Amygdala (tissue), 56 donors: ENCODE measurements around the gene AKT2.

ENCODE experiments used
- DNase-seq, 56 donors: peaks; one replicate each; lab custom pipeline; 2025; lab: John Stamatoyannopoulos, UW

Gene AKT2

DNA sequence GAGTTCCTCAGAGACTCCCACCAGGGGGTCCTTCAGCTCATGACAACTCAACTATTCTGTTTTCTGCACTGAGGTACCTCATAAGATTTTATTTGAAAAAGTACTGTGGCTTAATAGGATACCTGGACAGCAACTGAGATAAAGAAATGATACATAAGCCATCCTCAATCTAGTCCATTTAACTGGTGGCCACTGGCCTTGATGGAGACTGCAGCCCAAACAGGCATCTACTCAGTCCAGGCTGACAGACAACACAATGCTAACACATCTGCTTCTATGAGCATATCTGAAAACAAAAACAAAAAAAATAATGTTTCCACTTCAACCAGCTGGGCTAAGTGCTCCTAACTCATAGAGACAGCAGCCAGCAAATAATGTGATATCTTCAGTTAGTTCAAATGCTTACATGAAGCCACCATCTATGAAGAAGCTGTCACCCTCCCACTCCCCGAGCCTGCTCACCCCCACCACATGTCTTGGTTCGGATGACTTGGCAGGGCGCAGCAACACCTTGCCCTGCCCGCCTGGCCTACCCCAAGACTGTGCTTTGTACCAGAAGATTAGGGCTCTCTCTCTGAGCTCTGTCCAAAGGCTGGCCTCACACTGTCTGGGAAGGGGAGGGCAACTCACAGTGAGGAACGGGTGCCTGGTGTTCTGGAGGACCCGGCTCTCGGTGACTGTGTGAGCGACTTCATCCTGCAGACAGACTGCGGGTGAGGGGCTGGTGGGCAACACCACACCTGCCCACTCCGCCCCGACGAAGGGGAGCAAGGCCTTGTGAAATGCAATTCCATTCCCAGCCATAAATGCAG is 45.5 kb downstream of the AKT2 start:
- DNase-seq, result no peak

DNA sequence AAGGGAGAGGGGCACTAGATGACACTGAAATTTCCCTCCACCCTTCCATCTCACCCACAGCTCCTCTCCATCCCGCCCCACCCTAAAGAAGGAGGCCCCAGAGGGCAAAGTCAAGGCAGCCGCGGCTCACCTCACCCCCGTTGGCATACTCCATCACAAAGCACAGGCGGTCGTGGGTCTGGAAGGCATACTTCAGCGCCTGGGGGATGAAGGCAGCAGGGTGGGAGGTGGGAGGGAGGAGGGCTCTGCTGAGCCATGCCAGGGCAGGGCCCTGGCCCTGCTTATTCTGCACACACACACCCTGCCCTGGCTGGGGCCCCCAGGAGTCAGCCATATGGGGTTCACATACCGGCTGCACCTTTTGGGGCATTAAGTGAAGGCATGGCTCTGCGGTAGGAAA is 46.4 kb downstream of the AKT2 start:
- DNase-seq, result no peak

DNA sequence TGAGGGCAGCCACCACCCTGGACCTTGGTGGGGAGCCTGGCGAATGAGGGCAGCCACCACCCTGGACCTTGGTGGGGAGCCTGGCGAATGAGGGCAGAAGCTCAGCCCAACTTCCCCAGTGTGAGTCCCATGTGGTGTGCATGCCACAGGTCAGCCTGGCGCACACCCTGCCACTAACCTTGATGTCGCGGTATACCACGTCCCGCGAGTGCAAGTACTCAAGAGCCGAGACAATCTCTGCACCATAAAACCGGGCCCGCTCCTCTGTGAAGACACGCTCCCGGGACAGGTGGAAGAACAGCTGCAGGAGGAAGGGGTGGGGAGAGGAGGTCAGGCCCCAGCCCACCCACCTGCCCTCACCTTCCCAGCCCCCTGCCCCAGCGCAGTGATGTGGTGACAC is 47.4 kb downstream of the AKT2 start:
- no peak for DNase-seq

DNA sequence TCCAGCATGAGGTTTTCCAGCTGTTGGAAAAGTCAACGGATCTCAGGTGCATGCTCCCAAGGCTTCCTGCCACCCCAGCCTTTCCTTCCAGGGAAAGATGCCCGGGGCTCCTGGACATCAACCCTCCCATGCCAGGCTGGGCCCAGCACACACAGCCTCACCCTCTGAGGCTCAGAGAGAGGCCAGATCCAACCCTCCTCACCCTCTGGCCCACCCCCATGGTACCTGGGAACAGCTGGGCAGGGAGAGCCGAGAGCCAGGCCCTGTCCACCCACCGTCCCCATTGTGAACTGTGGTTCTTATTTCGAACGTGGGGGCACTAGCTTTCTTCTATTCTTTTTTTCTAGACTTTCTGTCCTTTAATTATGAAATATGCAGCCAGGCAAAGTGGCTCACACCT is 48.8 kb downstream of the AKT2 start:
- DNase-seq, result no peak

DNA sequence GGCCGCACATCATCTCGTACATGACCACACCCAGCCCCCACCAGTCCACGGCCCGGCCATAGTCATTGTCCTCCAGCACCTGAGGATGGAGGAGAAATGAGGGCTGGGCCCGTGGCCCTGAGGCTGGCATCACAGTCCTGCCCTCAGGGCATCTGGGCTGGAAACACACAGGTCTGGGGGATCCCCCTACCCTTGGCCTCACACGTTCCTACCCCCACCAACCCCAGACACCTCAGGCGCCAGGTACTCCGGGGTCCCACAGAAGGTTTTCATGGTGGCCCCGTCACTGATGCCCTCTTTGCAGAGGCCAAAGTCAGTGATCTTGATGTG is 49.2 kb downstream of the AKT2 start:
- no peak for DNase-seq

DNA sequence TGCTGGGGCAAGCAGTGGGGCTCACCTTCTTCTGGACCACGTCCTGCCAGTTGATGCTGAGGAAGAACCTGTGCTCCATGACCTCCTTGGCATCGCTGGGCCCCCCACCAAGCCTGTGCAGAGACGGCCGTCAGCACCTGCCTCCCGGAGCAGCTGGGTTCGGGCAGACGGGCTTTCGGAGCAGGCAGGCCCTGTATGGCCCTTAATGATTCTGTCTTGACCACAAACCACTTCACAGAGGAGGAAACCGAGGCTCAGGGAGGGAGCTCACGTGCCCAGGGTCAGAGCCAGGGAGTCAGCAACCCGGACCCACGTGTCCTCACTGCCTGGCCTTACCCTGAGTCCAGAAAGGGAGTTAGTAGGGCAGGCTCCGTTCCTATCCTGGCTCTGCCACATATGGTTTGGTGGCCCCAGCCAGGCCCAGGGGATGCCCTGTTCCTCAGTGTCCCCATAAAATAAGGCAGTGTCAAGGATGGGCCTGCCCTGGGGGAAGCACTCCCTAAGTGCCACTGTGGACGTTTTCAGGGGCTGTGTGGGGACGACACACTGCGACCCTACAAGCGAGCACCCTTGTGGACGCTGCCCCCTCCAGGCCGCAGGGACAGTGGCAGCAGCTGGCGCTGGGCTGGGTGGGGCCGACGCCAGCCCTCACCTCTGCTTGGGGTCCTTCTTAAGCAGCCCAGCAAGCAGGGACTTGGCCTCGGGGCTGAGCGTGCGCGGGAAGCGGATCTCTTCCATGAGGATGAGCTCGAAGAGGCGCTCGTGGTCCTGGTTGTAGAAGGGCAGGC is 49.7 kb downstream of the AKT2 start:
- no peak for DNase-seq

DNA sequence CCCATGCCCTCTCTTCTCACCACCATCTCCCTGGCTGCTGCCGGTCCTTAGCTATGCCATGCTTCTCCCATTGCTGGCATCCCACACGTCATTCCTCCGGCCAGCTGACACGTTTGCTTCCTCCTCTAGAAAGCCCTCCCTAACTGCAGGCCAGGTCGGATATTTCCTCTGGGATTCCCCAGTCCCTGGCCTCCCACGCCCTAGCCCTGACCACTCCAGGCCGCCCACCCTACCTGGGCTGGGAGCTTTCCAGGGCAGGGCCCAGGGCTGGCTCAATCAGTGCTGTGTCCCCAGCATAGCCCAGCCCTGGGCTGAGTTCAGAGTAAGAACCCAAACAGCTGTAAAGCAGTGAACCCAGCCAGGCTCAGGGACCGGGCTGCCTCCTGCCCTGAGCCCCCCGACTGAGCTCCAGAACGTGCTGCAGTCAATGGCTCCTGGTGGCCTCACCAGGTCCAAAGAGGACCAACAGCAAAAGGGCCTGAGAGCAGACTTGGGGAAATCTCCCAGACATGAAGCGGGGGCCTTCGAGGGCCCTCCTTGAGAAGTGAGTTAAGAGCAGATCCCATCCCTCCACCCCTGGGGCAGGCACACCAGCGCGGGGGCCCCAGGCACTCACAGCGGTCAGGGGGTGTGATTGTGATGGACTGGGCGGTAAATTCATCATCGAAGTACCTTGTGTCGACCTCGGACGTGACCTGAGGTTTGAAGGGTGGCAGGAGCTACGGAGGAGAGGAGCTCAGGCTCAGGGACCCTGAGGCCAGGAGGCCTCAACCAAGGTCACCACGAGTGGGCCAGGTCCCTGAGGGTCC is 50.5 kb downstream of the AKT2 start:
- DNase-seq, result no peak

DNA sequence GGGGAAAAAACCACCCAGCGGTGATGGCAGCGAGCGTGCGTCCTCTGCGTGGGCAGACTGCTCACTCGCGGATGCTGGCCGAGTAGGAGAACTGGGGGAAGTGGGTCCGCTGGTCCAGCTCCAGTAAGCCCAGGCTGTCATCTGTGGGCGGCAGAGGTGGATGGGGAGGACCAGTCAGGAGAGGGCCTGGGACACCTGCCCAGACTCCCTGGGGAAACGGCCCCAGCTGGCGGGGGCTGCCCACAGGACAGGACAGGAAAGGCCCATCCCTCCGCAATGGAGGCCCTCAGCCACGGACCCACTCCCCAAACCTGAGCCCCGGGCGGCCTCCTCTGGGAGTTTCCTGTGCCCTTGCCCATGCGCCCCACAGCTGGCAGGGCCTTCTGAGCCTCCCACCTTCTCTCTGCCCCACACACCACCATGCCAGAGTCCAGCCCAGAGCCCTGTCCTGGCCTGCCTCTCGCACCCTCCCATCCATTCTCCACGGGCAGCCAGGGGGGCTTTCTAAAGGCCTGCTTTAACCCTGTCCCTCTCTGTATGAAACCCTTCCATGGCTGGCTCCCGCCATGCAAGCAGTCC is 51.2 kb downstream of the AKT2 start:
- DNase-seq, result no peak

DNA sequence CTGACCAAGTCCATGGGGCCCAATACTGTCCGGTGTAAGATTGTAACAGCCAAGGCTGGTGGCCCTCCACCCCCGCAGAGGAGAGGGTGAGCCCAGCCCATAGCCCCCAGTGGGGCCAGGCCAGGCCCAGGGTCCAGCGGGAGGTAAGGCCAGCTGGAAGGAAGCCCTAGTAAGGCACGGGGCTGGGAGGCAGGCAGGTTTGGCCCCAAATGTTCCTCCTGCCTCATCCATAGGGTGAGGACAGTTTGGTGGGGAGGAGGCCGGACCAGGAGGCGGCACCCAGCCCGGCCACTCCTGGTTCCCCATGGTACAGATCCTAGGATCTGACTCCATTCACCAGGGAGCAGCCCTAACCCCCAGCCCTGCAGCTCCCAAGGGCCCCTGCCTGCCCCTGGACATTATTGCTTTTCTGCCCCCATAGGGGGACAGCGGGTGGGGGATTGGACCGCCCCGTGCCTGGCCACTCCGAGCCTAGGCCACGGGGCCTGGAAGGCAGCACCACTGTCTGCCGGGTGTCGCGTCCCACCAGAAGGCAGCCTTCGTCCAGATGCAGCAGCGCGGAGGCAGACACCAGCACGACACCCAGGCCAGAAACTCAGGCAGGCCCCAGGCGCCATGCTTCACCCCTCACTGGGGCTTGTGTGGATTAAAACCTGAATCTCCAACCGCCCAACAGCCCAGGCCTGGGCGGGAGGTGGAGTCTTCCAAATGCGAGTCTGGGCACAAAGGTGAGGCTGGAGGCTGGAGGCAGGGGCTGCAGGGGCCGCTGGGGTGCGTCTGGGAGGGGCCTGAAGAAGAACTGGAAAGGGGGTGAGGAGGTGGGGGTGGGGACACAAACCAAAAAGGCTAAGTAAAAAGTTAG is 52.0 kb downstream of the AKT2 start:
- DNase-seq, result no peak

DNA sequence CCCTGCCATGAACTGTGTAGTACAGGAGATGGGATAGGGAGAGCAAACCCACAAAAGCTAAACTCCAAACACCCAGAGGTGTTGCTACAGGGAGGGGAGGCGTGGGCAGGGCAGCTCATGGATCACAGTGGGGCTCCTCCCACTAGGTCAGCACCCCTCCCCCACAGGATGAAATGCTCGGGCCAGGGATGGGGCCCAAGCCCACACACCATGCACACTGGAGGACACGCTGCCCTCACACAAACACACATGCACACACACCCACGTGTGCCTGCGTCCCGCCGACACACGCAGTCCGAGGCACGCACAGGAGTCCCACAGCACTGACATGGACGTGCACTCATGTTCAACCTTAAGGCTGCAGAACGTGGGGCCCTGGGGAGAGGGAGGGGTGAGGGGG is 52.7 kb downstream of the AKT2 start:
- no peak for DNase-seq

DNA sequence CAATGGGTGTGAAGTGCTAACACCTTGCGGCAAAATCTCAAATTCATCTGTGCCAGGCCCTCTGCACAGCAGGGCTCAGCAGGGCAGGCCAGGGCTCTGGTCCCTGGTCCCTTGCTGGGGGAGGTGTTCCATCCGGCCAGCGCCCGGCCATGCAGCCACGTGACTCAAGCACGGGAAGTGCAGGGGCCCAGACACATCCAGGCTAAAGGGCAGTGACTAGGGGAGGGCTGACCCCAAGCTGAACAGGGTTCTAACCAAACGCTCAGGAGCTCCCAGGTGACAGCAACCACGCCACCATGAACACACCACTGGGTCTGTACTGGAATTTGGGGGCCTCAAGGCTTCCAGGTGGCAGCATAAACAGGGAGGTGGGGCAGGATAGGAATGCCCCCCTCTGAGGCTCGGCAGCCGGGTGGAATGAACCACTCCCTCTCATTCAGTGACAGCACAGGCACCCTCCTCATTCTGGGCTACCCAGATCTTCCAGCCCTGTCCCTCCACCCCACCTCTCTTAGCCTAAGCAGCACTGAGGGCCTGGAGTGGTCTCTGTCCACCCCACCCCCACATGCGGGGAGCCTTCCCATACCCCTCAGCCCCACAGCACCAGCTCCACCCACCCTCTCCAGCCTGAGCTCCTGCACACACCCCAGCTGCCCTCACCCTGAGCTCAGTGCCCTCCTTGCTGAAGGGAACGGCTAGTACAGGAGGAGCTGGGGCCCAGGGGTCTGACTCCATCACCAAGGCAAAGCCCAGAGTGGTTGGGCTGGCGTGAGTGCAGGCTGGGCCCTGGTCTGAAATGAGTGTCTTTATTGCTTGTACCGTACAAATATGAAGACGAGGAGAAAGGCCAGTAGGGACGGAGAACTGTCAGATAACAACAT is 53.4 kb downstream of the AKT2 start:
- DNase-seq, result no peak

DNA sequence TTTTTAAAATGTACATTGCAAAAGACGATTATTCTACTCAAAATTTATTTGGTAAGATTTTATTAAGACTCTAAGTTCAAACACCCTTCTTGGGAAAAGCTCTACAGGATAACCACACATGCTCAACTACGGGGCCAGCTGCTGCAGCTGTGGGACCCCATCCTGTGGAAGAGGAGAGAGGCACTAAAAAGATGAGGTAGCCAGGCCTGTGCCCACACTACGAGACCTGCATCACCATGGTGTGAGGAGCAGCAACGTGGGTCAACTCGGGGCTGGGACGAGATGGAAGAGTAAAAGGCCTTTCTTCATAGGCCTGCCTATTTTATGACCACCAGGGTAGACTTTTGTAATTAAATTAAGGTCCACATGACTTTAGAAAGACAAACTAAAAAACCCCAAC is 54.1 kb downstream of the AKT2 start:
- DNase-seq, result no peak

DNA sequence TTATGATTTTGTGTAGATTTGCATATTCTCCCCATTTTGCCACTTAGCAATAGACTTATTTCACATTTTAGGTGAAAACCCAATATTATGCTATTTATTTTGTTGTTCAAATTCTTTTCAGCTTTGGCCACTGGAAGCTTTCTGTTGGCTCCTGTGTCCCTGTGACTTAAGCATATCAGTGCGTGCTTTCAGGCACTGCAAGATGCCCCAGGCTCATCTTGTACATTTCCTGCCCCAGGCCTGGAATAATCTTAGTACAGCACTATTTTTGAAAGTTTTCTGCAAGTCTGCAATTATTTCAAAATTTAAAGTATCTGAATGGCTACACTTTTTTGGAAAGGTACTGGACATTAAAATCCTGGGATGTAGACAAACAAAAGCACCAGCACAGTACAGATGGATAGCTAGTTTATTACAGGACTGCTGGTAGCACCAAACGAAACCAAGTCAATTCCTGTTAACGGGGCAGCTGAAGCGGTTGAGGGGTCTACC is 55.2 kb downstream of the AKT2 start:
- DNase-seq, result no peak

DNA sequence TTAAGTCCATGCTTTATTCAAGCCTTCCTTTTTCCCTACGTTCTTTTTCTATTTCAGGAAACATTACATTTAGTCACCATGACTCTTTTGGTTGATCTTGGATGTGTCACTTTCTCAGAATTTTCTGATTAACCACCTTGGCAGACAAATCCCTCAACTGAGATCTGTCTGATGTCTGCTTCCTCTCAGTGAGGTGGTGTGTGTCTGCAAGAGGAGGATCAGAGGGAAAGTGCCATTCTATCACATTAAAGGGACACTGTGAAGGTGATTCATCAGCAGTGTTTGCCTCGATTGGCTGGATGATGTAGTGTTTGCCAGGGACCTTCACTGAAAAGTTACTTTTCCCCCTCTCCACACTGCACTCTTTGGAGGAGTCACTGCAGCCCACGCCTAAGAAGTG is 55.7 kb downstream of the AKT2 start:
- DNase-seq, result no peak

DNA sequence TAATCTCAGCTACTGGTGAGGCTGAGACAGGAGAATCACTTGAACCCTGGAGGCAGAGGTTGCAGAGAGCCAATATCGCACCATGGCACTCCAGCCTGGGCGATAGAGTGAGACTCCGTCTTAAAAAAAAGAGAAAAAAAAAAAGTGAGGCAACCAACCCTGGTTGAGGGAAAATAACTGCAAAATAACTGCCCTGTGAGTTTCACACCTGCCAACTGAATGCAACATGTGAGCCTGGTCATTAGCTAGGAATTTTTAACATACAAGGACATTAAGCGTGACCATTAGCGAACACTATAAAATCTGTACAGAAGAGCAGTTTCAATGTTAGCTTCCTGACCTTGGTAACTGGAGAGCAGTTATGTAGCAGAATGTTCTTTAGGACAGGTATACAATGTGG is 56.3 kb downstream of the AKT2 start:
- DNase-seq, result no peak

DNA sequence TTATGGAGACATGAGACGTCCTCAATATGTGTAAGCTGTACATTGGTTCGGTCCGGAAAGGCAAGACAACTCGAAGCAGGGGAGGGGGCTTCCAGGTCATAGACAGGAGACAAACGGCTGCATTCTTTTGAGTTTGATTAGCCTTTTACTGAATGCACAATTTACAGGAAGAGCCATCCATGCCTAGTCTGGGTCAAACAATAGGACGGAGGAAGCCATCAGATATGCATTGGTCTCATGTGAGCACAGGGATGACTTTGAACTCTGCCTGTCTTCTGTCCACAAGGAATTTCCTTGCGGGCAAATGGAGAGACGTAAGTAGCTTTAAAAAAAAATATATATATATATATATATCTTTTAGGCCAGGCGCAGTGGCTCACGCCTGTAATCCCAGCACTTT is 56.8 kb downstream of the AKT2 start:
- DNase-seq, result no peak

DNA sequence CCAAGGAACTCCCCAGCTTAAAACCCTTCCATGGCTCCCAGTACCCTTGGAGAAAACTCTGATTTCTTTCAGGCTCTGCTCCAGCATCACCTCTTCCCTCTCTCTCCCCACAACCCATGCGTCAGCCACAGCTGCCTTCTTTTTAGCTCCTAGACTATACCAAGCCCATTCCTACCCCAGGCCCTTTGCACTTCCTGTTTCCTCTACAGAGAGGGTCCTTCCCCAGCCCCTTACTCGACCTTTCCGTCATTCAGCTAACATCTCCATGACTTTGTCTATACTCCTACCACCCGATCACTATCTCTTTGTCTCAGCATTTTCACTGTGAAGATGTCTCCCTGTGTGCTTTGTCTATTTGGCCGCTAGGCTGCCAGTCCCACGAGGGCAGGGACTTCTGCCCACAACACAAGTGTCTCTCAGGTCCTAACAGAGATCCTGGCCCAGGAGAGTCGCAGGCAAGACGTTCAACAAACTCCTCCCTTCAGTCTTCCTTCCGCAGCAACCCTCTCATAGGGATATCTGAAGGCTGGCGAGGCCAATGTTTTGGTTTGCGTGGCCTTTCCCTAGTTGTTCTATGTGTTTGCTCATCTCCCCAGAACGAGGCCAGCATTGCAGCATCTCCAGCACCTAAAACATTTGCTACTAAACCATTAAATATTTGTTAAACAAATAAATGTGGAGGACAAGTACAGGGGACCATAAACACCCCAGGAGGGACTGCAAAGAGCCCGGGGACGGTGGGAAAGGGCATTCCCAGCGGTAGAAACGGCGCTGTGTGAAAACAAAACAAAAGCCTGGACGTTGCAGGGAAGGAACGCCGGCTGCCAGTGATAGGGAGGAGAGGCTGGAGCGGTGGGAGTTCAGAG is 59.5 kb downstream of the AKT2 start:
- DNase-seq, result no peak
